8988T (cell line): ENCODE measurements around the gene CD19.
"Not testable (repeated sequence)": the region's sequence is repeated elsewhere in the genome, so short reads cannot be mapped to it uniquely, and the experiment has no call there.

ENCODE experiments used
- DNase-seq: peaks from one replicate; pipeline ENCODE4 v3.0.0; 2011

Gene CD19

DNA sequence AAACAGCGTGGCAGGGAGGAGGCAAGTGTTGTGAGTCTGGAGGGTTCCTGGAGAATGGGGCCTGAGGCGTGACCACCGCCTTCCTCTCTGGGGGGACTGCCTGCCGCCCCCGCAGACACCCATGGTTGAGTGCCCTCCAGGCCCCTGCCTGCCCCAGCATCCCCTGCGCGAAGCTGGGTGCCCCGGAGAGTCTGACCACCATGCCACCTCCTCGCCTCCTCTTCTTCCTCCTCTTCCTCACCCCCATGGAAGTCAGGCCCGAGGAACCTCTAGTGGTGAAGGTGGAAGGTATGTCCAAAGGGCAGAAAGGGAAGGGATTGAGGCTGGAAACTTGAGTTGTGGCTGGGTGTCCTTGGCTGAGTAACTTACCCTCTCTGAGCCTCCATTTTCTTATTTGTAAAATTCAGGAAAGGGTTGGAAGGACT is at the start of gene CD19:
Gene CD19 (plus strand): TSS at position 171 of the 425 bp plus-strand sequence. CDS start 30 bp downstream, at position 201.
- no peak for DNase-seq

DNA sequence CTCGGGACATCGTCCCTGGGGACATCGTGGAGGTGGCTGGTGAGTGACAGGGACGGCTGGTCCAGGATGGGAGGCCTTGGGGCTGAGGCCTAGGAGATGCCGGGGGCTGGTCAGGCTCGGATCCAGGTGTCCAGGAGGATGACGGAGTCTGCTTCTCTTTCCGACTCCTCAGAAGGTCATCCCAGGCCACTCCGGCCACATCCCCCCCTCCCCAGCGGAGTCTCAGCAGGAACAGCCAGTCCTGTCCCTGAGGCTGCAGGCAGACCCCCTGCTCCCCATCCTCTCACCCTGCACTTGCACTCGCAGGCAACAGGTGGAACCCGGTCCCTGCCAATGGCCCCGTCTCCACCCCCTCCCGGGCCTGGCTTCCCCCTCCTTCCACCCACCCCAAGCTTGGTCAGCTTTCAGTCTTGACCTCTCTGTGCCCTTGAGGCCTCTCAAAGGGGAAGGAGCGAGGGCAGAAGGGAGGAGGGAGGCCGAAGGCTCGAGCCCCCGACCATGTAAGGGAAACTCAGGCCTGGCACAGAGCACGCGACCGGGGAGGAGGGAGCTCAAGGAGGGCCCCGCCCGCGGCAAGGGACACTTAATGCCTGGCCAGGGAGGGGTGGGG is 49.1 kb upstream of the CD19 start:
- DNase-seq: no peak

DNA sequence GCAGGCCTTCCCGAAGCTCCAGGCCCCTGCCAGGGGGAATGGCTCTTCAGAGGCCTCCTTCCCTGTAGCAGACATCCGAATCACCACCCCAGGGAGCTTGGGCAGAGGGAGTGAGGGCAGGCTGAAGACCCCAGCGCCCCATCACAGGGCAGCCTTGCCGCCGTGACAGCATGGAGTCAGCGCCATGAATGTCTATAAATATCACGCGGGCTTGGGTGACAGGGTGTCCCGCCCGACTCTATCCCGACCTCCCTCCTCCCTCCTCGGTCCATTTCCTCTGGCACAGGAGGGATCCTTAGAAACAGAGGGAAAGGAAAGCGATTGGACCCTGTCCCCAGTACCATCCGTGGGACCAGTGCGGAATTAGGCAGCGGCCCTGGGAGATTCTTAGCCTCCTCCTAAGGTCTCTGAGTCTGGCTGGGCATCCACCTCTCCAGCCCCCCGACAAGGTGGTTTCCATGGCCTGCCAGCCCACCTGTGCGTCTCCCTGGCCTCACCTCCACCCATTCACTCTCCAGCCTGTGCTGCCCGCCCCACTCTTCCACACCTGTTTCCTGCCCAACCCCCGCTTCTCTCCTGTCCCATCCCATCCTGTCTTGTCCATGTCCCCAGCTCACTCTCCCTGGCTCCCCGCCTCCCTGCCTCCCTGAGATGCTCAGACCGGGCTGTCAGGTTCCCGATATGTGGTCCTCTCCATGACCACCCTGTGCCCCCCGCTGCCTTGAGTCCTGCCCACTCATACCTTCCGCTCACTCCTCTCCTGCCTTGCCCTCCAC is 48.4 kb upstream of the CD19 start:
- DNase-seq: no peak

DNA sequence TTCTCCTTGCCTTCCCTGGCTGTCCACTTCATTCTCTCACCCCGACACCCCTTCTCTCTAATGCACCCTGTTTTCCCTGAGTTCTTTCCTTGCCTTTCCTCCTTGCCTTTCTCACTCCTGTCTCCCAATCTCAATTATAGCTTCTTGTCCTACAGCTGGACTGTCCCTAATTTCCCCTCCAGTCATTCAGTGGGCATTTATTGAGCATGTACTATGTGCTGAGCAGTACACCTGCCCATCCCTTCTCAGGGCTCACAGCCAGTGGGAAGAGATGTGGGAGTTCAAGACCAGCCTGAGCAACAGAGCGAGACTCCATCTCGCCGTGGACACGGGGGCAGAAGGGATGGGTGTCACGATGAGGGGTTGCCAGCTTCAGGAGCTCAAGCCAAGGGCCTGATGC is 47.7 kb upstream of the CD19 start:
- no peak for DNase-seq

DNA sequence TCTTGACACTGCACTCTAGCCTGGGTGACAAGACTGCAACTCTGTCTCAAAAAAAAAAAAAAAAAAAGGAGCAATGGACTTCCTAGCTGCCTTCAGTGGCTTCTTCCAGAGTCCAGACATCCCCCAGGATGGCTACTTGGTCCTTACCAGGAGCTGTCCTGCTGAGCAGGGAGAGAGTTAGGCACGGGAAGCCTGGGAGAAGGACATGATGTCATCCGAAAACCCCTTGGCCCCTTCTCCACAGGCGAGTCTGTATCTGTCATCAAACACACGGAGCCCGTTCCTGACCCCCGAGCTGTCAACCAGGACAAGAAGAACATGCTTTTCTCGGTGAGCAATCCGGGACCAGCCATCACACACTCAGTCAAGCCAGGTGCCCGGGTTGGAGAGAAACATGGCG is 44.8 kb upstream of the CD19 start:
- no peak for DNase-seq

DNA sequence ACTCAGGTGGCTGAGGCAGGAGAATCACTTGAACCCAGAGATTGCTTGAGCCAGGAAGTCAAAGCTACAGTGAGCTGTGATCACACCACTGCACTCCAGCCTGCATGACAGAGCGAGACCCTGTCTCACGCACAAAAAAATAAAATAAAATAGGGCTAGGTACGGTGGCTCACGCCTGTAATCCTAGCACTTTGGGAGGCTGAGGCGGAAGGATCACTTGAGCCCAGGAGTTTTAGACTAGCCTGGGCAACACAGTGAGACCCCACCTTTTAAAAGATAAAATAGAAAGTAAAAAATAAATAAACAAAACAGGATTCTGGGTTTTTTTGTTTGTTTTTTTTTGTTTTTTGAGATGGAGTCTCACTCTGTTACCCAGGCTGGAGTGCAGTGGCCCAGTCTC is 41.4 kb upstream of the CD19 start:
- not testable (repeated sequence) for DNase-seq

DNA sequence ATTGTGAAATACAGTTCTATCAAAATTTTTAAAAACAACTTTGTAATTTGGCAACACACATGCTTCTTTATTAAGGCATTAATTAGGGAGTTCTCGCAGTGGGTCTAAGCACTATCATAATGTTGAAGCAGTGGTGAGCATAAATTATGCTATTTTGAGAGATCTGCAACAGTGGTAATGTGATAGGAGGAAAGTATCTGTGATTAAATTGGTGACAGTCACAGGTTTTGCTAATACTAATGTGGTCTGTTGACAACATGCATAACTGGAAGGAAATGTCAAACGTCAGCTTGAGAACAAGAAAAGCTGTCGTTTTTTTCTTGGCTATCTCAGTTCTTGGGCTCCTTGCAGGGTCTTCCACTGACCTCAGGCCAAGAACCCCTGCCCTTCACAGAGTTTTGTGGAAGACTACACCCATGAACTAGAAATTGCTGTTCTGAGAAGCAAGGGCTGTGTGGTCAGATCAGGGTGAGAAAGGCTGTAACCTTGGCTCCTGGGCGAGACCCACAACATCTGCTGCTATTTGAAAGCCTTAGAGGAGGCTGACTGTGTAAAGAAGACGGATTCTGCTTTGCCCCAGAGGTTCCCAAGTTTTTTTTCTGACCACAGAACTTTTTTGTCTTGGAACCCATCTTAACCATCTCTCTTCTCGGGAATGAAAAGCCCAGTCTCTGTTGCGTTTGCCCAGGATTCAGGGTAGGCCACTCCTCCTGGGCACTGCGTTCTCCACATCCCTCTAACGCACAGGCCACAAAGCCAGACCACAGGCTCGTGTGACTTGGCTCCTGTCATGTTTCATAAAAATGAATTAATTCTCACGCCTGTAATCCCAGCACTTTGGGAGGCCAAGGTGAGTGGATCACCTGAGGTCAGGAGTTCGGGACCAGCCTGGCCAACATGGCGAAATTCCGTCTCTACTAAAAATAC is 39.5 kb upstream of the CD19 start:
- DNase-seq: no peak

DNA sequence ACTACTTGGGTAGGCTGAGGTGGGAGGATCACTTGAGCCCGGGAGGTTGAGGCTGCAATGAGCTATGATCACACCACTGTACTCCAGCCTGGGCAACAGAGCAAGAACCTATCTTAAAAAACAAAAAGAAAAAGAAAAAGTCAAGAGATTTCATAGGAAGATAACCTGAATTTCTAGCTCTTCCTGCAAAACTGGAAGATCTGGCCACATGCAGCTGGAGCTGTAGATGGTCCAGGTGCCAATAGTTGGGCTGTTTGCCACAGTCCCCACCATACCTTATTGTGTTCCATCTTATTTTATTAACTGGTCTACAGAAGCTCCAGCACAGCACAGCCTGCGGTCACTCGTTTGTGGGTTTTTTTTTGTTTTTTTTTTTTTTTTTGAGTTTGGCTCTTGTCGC is 38.5 kb upstream of the CD19 start:
- DNase-seq: no peak

DNA sequence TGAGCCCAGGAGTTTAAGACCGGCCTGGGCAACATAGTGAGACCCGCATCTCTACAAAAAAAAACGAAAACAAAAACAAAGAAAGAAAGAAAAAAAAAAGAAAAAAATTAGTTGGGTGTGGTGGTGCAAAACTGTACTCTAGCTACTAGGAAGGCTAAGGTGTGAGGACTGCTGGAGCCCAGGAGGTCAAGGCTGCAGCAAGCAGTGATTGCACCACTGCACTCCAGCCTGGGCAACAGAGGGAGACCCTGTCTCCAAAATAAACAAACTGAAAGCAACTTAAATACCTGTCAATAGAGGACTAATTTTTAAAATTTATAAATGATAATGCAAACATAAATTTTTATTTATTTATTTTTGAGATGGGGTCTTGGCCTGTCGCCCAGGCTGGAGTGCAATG is 36.2 kb upstream of the CD19 start:
- no peak for DNase-seq

DNA sequence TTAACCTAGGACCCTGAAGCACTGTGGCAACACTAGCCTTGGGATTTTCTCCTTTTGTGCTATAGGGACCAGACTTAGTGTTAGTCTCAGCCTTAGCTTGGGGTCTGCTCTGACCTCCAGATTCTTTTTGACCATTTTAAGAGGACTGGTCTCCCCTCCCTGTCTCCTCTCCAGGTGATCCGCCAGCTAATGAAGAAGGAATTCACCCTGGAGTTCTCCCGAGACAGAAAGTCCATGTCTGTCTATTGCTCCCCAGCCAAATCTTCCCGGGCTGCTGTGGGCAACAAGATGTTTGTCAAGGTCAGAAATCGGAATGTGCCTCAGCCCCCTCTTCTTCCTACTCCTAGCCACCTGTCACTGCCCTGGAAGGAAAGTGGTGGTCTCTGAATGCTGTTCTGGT is 33.9 kb upstream of the CD19 start:
- DNase-seq: no peak

DNA sequence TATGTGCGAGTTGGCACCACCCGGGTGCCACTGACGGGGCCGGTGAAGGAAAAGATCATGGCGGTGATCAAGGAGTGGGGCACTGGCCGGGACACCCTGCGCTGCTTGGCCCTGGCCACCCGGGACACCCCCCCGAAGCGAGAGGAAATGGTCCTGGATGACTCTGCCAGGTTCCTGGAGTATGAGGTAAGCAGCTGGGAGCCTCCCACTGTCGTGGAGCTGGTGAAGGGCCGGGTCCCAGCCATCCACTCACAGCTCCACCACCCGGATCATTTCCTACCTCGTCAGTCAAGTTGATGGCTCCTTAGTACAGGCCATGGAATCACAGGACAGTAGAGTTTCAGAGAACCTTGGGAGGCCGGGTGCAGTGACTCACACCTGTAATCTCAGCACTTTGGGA is 33.5 kb upstream of the CD19 start:
- DNase-seq: no peak

DNA sequence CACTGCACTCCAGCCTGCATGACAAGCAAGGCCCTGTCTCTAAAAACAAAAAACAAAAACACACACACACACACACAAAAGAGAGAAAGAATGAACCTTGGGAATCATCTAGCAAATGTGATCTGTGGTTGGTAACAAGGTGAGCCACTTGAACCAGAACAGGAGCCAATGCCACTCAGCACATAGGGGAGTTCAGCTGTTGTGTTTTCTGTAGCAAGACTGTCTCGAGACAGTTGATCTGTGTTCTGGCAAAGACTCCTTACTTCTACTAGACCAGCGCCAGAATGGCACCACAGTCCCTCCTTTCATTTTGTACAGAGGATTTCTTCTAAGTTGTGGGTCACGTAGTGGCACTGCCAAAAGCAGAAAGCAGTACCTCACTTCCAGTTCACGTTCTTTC is 32.8 kb upstream of the CD19 start:
- no peak for DNase-seq

DNA sequence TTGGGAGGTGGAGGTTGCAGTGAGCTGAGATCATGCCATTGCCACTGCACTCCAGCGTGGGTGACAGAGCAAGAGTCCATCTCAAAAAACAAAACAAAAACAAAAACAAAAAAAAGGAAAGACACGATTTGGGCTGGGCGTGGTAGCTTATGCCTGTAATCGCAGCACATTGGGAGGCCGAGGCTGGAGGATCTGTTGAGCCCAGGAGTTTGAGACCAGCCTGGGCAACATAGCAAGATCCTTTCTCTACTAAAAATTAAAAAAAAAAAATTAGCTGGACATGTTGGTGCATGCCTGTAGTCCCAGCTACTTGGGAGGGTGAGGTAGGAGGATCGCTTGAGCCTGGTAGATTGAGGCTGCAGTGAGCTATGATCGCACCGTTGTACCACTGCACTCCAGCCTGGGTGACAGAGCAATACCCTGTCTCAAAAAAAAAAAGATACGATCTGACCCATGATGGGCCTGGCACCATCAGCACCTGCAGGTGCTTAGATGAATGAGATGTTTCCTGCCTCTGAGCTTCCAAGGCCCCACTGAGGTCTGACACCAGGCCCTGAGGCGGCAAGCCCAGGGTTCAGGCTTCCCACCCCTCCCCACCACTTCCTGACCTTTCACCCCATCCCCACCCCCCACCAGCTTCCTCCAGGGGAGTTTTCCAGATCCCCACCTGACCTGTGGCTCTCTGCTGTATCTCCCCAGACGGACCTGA is 31.7 kb upstream of the CD19 start:
- DNase-seq: no peak

DNA sequence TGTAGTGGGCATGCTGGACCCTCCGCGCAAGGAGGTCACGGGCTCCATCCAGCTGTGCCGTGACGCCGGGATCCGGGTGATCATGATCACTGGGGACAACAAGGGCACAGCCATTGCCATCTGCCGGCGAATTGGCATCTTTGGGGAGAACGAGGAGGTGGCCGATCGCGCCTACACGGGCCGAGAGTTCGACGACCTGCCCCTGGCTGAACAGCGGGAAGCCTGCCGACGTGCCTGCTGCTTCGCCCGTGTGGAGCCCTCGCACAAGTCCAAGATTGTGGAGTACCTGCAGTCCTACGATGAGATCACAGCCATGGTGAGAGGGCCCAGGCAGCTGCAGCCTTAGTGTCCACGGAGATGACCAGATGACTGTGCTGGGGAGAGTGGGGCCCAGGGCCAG is 31.2 kb upstream of the CD19 start:
- DNase-seq: no peak

DNA sequence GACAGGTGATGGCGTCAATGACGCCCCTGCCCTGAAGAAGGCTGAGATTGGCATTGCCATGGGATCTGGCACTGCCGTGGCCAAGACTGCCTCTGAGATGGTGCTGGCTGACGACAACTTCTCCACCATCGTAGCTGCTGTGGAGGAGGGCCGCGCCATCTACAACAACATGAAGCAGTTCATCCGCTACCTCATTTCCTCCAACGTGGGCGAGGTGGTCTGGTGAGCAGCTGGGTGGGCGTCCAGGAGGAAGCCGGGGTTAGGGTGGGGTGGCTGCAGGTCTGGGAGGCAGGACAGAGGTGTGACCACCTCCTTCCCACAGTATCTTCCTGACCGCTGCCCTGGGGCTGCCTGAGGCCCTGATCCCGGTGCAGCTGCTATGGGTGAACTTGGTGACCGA is 29.9 kb upstream of the CD19 start:
- DNase-seq: no peak

DNA sequence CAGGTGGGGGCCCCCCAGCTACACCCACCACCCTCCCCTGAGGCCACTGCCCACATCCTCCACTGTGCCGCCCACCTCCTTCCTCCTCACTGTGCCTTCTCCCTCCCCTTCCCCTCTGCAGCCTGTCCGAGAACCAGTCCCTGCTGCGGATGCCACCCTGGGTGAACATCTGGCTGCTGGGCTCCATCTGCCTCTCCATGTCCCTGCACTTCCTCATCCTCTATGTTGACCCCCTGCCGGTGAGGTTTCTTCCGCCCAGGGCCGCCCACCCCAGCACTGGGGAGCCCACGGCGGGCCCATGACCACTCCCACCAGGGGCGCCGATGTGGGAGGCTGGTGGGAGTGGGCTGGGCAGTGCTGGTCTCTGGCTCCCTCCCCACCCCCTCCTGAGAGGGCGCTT is 28.9 kb upstream of the CD19 start:
- DNase-seq: no peak

DNA sequence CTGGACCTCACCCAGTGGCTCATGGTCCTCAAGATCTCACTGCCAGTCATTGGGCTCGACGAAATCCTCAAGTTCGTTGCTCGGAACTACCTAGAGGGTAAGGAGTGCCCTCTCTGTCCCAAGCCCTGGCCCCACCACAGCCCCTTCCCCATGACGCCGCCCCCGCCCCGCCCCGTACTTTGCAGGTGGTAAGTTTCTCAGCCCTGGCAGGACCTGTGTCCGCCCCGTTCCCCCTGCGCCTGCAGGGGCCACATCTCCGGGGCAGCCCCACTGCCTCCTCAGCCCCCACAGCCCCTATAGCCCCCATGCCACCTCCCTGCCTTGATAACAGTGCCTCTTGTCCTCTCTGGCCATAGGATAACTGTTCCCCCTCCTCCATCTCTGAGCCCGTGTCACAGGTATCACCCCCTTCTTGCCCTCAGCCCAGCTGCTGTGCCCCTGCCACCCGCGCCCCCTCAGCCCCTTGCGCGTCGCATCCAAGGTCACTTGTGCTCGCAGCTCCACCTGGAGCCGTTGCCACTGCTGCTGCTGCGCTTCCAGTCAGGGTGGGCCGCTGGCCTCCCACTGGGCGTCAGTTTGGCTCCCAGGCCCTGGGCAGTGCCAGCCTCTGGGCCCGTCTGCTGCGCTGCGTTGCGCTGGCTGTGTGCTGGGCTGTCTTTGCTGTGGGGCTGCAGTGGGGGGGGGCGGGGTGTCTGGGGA is 28.3 kb upstream of the CD19 start:
- no peak for DNase-seq

DNA sequence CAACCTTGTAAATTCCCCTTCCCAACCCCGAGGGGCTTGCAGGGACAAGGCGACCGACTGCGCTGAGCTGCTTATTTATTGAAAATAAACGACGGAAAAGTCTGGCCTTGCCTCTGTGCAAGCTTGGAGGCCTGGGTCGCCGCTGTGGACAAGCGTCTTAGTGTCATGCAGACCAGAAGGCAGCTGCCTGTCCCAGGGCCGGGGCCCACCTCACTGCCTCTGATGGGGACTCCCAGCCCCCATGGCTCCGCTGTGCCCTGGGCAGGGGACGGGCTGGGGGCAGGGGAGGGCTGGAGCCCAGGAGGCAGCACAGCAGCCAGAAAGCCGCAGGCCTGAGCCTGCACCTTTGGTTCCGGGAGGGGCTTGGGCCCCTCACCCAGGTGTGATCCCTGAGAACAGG is 27.4 kb upstream of the CD19 start:
- no peak for DNase-seq

DNA sequence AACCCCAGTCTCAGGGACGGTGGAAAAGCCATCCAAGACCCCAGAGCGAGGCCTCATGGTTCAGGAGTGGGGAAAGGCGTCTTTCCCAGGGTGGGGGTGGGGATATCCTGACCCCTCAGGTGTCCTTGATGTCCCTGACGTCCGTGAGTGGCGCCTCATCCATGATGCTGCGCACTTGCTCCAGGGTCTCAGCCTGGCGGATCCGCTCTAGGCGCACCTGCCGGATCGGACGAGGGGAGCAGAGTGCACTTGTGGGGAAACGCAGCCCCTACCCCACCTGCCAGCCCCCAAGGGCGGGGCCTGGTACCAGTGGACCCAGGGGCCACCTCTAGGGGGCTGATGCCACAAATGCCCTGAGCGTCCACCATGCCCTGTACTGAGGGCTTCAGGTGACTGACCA is 26.9 kb upstream of the CD19 start:
- DNase-seq: no peak

DNA sequence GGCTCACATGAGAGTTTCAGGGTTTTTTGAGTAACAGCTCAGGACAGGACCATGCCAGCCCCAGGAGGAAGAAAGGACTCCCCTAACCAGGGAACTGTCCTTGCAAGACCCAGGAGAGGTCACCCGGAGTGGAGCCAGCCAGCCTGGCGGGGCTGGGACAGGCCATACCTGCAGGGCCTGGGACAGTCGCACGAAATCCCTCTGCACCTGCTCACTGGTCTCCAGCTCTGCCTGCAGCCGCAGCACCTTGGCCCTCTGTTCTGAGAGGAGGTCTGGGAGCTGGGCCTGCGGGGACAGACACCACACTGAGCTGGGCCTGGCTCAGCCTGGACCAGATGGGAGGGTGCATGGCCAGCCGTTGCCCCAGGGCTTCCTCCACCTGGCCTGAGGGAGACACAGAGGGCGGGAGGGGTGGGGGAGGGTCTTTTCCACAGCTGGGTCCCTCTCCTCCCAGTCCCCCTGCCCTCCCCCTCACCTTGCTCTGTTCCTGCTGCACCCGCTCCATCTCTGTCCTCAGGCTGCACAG is 26.5 kb upstream of the CD19 start:
- DNase-seq: no peak

DNA sequence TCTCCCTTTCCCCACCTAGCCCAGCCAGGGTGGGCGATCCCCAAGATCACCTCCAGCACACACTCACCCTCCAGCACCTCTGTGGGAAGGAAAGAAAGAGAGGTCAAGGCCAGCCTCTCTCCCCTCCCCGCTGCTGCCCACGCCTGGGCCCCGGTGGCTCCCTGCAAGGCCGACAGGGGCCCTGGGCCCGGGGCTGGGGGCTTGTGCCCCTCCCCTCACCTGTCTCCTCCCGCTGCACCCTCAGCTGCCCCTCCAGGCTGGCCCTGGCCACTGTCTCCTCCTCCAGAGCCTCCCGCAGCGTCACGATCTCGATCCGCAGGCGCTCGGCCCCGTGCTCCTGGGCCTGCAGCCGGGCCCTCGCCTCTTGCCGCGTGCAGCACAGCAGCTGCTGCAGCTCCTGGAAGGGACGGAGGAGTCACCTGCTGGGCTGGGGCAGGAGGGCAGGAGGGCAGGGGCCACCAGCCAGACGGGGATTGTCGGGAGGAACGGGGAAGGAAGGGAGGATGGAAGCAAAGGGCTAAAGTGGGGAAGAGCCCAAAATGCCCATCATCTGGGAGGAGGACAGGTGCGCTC is 25.9 kb upstream of the CD19 start:
- no peak for DNase-seq
